Measurements from ENCODE around the gene C2.
"Not testable (repeated sequence)": the region's sequence is repeated elsewhere in the genome, so short reads cannot be mapped to it uniquely, and the experiment has no call there.

Gene C2

DNA sequence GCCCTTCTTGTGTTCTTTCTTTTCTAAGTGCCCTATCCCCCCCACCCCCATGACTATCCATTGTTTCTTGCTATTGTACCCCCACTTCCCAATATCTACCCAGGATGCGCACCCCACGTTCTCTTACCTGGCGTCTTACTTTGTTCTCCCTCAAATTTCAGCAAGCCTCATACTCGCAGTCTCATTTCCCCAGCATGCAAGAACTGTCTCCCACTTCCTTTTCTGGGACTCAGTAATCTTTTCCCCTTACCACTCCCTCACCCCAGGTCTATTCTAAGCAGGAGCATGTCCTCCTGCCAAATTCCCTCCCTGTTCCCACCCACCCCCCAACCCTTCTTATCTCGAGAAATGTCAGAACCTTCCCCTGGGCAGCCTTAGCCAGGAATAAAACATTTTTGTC is 28.3 kb upstream of the C2 start:
- no peak for DNase-seq

- no peak for DNase-seq
Observed at GRCh38 chr6:31899882-31900722, 27.4 kb upstream of the C2 start.

GRCh38 chr6:31900917-31901414 is 26.6 kb upstream of the C2 start:
- no peak for DNase-seq

GRCh38 chr6:31901415-31901952 is 26.0 kb upstream of the C2 start:
- peak; percentile 44 for DNase-seq

GRCh38 chr6:31901953-31902643 is 25.4 kb upstream of the C2 start, which contains the start of gene ZBTB12:
Gene ZBTB12 (minus strand): TSS chr6:31902086. CDS start chr6:31901305, 781 bp downstream.
- DNase-seq, result peak; percentile 94

GRCh38 chr6:31903957-31904356 is 23.6 kb upstream of the C2 start:
- peak; percentile 15 for DNase-seq

DNA sequence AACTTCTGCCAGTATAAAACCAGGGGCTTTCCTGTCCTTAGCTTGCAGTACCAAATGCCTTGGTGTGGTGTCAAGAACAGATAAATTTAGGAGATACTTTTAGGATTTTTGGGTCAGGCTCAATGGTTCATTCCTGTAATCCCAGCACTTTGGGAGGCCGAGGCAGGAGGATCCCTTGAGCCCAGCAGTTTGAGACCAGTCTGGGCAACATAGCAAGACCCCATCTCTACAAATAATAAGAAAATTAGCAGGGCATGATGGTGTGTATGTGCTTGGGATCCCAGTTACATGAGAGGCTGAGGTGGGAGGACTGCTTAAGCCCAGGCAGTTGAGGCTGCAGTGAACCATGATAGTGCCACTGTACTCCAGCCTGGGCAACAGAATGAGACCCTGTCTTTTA is 22.5 kb upstream of the C2 start:
- no peak for DNase-seq

DNA sequence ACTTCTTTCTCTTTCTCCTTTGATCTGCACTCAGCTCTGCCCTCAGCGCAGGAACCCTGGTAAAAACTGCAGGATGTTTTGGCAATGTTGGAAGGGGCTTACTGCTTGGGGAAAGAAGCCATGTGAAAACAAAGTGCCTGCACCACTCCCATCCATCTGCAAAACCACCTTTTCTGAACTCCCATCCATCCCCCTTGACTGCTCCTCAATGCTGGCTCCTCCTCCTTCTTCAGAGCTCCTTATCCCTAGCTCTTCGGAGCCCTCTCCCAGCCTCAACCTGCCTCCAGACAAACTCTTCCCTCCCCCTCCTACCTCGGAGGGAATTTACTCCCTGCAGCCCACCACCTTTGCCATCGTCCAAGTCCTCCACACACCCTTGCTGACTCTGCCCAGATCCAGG is 21.4 kb upstream of the C2 start:
- no peak for DNase-seq

DNA sequence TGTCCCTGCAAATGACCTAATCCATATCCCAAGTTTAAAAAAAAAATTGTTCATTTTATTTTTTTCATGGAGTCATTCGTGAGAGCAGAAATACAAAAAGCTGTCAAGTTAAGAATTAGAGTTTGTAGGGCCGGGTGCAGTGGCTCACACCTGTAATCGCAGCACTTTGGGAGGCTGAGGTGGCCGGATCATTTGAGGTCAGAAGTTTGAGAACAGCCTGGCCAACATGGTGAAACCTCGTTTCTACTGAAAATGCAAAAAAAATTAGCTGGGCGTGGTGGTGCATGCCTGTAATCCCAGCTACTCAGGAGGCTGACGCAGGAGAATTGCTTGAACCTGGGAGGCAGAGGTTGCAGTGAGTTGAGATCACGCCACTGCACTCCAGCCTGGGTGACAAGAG is 20.8 kb upstream of the C2 start:
- DNase-seq, result not testable (repeated sequence)

GRCh38 chr6:31907158-31907813 is 20.2 kb upstream of the C2 start:
- peak; percentile 35 for DNase-seq

DNA sequence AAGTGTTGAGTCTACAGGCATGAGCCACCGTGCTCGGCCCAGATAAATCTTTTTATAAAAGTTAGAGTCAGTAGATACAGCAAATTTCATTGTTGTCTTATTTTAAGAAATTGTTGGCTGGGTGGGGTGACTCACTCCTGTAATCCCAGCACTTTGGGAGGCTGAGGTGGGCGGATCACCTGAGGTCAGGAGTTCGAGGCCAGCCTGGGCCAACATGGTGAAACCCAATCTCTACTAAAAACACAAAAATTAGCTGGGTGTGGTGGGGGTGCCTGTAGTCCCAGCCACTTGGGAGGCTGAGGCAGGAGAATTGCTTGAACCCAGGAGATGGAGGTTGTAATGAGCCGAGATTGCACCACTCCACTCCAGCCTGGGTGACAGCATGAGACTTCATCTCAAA is 19.3 kb upstream of the C2 start:
- not testable (repeated sequence) for DNase-seq

DNA sequence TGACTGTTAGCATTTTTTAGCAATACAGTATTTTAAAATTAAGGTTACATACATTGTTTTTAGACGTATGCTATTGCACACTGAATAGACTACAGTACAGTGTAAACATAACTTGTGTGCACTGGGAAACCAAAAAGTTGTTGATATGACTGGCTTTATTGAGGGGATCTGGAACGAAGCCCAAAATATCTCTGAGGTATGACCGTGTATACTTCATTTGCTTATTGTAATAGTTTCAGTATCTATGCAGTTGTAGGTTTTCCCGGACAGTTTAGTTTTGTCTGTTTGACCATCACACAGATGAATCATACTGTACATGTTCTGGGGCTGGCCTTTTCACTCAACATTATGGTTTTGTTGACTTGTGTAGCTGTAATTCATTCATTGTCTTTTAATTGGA is 18.7 kb upstream of the C2 start:
- DNase-seq, result peak; percentile 46

- DNase-seq, result not testable (repeated sequence)
Observed at GRCh38 chr6:31909298-31909697, 18.2 kb upstream of the C2 start.

GRCh38 chr6:31911826-31912585 is 15.5 kb upstream of the C2 start:
- DNase-seq, result no peak

GRCh38 chr6:31915351-31915750 is 12.2 kb upstream of the C2 start:
- DNase-seq, result no peak

DNA sequence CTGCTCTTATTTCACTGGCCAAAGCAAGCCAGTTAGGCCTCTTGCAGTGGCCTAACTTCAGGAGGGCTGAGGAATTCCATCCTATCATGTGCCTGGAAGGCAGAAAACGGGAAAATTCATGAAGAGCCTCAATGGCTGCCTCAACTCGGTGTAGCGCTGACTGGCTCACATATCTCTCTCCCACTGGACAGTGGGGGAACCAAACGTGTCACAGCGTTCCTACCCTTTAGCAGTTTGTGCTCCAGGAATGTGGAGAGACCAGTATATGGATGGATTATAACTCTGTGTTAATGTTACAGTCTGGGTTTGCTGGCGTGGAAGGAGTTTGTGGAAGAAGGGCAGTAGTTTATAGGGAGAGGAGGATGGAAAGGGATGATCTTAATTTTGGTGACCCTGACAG is 11.8 kb upstream of the C2 start:
- no peak for DNase-seq

DNA sequence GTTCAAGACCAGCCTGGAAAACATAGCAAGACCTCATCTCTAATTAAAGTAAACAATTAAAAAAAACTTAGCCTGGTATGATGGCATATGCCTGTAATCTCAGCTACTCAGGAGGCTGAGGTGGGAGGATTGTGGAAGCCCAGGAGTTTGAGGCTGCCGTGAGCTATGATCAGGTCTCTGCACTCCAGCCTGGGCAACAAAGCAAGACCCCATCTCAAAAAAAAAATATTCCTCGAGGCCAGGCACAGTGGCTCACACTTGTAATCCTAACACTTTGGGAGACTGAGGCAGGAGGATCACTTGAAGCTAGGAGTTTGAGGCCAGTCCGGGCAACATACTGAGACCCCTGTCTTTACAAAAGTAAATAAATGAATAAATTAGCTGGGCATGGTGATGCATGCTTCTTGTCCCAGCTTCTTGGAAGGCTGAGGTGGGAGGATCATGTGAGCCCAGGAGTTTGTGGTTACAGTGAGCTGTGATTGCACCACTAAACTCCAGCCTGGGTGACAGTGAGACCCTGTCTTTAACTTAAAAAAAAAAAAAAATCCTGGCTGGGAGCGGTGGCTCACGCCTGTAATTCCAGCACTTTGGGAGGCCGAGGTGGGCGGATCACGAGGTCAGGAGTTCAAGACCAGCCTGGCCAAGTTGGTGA is 9.3 kb upstream of the C2 start:
- DNase-seq, result no peak

- DNase-seq, result no peak
Observed at GRCh38 chr6:31919624-31920303, 7.8 kb upstream of the C2 start.

- DNase-seq, result no peak
Observed at GRCh38 chr6:31920811-31921210, 6.7 kb upstream of the C2 start.

DNA sequence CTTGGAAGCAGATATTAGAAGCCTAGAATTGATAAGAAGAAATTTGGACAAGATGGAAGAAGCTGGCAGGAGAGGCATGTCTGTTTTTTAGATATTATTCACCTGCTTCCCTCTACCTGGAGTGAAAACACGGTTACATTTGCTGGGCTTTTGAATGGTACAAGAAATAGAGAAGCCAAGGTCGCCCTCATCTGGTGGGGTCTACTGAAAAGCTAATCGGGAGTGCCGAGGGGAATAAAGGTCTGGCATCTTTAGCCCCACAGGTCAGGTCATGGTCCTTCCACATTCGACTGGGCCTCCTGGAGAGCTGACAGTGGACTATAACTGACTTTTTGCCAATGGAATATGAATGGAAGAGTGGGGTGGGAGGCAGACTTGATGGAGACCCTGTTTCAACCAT is 4.6 kb upstream of the C2 start:
- DNase-seq, result no peak
